ENCODE measurements around the gene MOB3B.

The MOB3B gene

DNA sequence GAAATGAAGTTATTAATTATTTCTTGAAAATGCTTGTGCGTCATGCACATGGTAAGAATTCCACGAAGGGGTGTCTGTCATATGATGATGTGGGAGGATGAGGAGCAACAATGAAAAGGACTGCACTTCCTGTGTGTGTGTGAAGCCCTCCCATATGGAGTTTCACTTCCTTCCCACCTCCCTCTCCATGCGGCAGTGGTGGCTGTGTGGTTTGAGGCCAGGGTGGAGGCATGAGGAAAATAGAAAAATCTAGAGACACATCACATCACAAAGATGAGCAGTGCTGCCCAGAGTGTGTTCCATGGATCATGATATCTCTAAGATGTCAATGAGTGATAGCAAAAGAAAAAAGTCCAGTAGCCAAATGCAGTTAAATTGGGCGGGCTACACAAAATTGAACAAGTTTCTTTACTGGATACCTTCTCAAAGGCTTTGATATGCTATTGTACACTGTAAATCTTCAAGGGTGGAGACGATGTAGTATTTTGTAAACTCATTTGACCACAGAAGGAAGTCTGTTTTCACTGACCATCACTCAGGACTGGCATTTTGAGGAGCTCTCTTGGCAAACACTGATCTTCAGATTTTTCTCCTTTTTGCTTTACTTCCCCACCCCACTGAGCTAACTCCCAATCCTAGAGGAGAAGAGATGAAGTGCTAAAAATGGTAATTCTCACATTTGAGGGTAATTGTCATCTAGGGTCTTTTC, 177.0 kb downstream of the MOB3B start:
- no peak overlapping the region for H4K91ac ChIP-seq (ENCODE audit: low read depth, low read length)
- no peak overlapping the region for H3K4me3 ChIP-seq (ENCODE audit: low read depth, low read length)
- no peak overlapping the region for H2AK5ac ChIP-seq (ENCODE audit: low read length)
- no peak overlapping the region for H4K8ac ChIP-seq (ENCODE audit: low read depth, low read length)
- no peaks in the 10 kb centered on the region for H3K9me3 ChIP-seq (ENCODE audit: insufficient read depth, low read depth, low read length)
- H2BK12ac ChIP-seq (ENCODE audit: low read length), result no peak overlapping the region
- no peak overlapping the region for H2BK5ac ChIP-seq (ENCODE audit: low read depth, low read length, poor library complexity)
- no peak overlapping the region for H3K18ac ChIP-seq (ENCODE audit: low read length)
- H3K4me2 ChIP-seq (ENCODE audit: low read length), result no peak overlapping the region
- H3K23ac ChIP-seq (ENCODE audit: low read length), result no peak overlapping the region
- H3K79me1 ChIP-seq (ENCODE audit: low read length), result no peaks in the 10 kb centered on the region
- H2AFZ ChIP-seq (ENCODE audit: insufficient read depth, low read length, poor library complexity), result no peak overlapping the region
- H3K27me3 ChIP-seq (ENCODE audit: insufficient read depth, low read length), result no peaks in the 10 kb centered on the region
- no peak overlapping the region for H2BK120ac ChIP-seq (ENCODE audit: insufficient read depth, low read length, poor library complexity)
- H3K4me1 ChIP-seq (ENCODE audit: control insufficient read depth in 1 of 2, insufficient read depth in 2 of 2, low read length in 2 of 2), result no peaks in the 10 kb centered on the region
- no peak overlapping the region for H3K27ac ChIP-seq (ENCODE audit: low read depth, low read length)
- WGBS (ENCODE audit: extremely low coverage, insufficient coverage, insufficient read length), result no CpG with 5 or more reads among the region's 5 CpGs
- H3K4ac ChIP-seq (ENCODE audit: low read depth, low read length), result no peak overlapping the region
- H3K14ac ChIP-seq (ENCODE audit: low read length), result no peak overlapping the region
- H3K79me2 ChIP-seq (ENCODE audit: control insufficient read depth, insufficient read depth, low read length, poor library complexity), result no peaks in the 10 kb centered on the region
- no peak overlapping the region for H3K9ac ChIP-seq (ENCODE audit: low read length)
- no peak overlapping the region for H4K12ac ChIP-seq (ENCODE audit: low read depth, low read length)
- DNase-seq, result no peak
- peaks cover 0 to 2% of the 10 kb centered on the region in 2 experiments for H3K36me3 ChIP-seq (ENCODE audit: control insufficient read depth in 1 of 2, insufficient read depth in 2 of 2, low read length in 2 of 2)

DNA sequence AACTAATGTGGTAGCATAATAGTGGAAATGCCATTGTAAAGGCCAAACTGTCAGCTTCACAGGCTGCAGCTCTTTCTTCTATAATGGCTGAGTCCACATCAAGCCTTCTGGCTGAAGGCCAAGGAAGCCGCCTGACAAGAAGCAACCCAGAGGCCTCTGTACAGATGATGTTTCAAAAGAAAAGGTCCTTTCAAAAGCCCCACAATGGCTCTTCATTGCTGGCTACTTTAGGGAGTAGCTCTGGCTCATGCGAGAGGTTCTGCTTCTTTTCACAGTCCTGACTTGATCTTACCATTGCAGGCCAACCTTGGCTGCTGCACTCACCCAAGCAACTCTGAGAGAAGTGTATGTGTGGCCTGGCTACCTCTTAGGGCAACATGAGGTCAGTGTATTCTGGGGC, 178.2 kb downstream of the MOB3B start:
- H2AFZ ChIP-seq (ENCODE audit: insufficient read depth, low read length, poor library complexity), result no peak overlapping the region
- no peak overlapping the region for H3K27ac ChIP-seq (ENCODE audit: low read depth, low read length)
- H3K79me1 ChIP-seq (ENCODE audit: low read length), result no peaks in the 10 kb centered on the region
- H2BK12ac ChIP-seq (ENCODE audit: low read length), result no peak overlapping the region
- no peak overlapping the region for H4K8ac ChIP-seq (ENCODE audit: low read depth, low read length)
- H4K91ac ChIP-seq (ENCODE audit: low read depth, low read length), result no peak overlapping the region
- H4K12ac ChIP-seq (ENCODE audit: low read depth, low read length), result no peak overlapping the region
- no peak overlapping the region for H2AK5ac ChIP-seq (ENCODE audit: low read length)
- H2BK120ac ChIP-seq (ENCODE audit: insufficient read depth, low read length, poor library complexity), result no peak overlapping the region
- no peak overlapping the region for H3K9ac ChIP-seq (ENCODE audit: low read length)
- DNase-seq, result no peak
- no peaks in the 10 kb centered on the region for H3K4me1 ChIP-seq (ENCODE audit: control insufficient read depth in 1 of 2, insufficient read depth in 2 of 2, low read length in 2 of 2)
- no peak overlapping the region for H3K14ac ChIP-seq (ENCODE audit: low read length)
- H3K4me3 ChIP-seq (ENCODE audit: low read depth, low read length), result no peak overlapping the region
- no peak overlapping the region for H3K23ac ChIP-seq (ENCODE audit: low read length)
- no CpG with 5 or more reads among the region's 2 CpGs for WGBS (ENCODE audit: extremely low coverage, insufficient coverage, insufficient read length)
- peaks cover 0 to 2% of the 10 kb centered on the region in 2 experiments for H3K36me3 ChIP-seq (ENCODE audit: control insufficient read depth in 1 of 2, insufficient read depth in 2 of 2, low read length in 2 of 2)
- no peaks in the 10 kb centered on the region for H3K79me2 ChIP-seq (ENCODE audit: control insufficient read depth, insufficient read depth, low read length, poor library complexity)
- H3K27me3 ChIP-seq (ENCODE audit: insufficient read depth, low read length), result no peaks in the 10 kb centered on the region
- no peak overlapping the region for H3K18ac ChIP-seq (ENCODE audit: low read length)
- no peak overlapping the region for H2BK5ac ChIP-seq (ENCODE audit: low read depth, low read length, poor library complexity)
- no peak overlapping the region for H3K4me2 ChIP-seq (ENCODE audit: low read length)
- no peaks in the 10 kb centered on the region for H3K9me3 ChIP-seq (ENCODE audit: insufficient read depth, low read depth, low read length)
- H3K4ac ChIP-seq (ENCODE audit: low read depth, low read length), result no peak overlapping the region

DNA sequence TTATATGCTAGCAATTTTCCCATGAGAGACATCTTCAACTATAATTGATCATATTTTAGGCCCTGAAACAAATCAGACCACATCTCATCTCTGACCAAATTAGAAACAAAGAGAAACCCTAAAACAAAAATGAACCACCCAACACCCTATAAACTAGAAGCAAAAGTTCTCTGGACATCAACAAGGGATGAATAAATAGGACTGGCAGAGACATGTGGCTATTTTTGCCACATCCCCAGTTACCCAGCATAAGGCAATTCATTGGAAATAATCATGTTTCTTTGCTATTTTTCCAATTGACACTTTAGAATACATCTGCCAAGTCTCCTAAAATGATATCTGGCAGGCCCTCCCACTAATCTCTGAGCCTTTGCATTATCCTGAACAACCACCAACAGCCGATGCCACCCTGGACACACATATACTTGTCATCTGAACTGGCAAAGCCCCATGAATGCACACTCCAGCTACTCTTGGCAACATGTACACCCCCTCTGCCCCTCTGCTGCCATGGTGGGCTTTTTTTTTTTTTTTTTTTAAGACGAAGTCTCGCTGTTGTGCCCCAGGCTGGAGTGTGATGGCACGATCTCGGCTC, 179.1 kb downstream of the MOB3B start:
- H3K79me1 ChIP-seq (ENCODE audit: low read length), result no peaks in the 10 kb centered on the region
- no peak overlapping the region for H3K4me3 ChIP-seq (ENCODE audit: low read depth, low read length)
- no peak overlapping the region for H3K27ac ChIP-seq (ENCODE audit: low read depth, low read length)
- H3K18ac ChIP-seq (ENCODE audit: low read length), result no peak overlapping the region
- no peaks in the 10 kb centered on the region for H3K9me3 ChIP-seq (ENCODE audit: insufficient read depth, low read depth, low read length)
- no peak overlapping the region for H3K14ac ChIP-seq (ENCODE audit: low read length)
- no peak overlapping the region for H3K9ac ChIP-seq (ENCODE audit: low read length)
- no CpG with 5 or more reads among the region's 5 CpGs for WGBS (ENCODE audit: extremely low coverage, insufficient coverage, insufficient read length)
- H3K27me3 ChIP-seq (ENCODE audit: insufficient read depth, low read length), result no peaks in the 10 kb centered on the region
- no peaks in the 10 kb centered on the region for H3K4me1 ChIP-seq (ENCODE audit: control insufficient read depth in 1 of 2, insufficient read depth in 2 of 2, low read length in 2 of 2)
- peaks cover 0 to 2% of the 10 kb centered on the region in 2 experiments for H3K36me3 ChIP-seq (ENCODE audit: control insufficient read depth in 1 of 2, insufficient read depth in 2 of 2, low read length in 2 of 2)
- H3K4me2 ChIP-seq (ENCODE audit: low read length), result no peak overlapping the region
- H2AFZ ChIP-seq (ENCODE audit: insufficient read depth, low read length, poor library complexity), result no peak overlapping the region
- DNase-seq, result no peak
- no peak overlapping the region for H2BK12ac ChIP-seq (ENCODE audit: low read length)
- no peak overlapping the region for H3K23ac ChIP-seq (ENCODE audit: low read length)
- H4K91ac ChIP-seq (ENCODE audit: low read depth, low read length), result no peak overlapping the region
- H2BK5ac ChIP-seq (ENCODE audit: low read depth, low read length, poor library complexity), result no peak overlapping the region
- H2AK5ac ChIP-seq (ENCODE audit: low read length), result no peak overlapping the region
- no peak overlapping the region for H2BK120ac ChIP-seq (ENCODE audit: insufficient read depth, low read length, poor library complexity)
- H4K8ac ChIP-seq (ENCODE audit: low read depth, low read length), result no peak overlapping the region
- H4K12ac ChIP-seq (ENCODE audit: low read depth, low read length), result no peak overlapping the region
- no peak overlapping the region for H3K4ac ChIP-seq (ENCODE audit: low read depth, low read length)
- H3K79me2 ChIP-seq (ENCODE audit: control insufficient read depth, insufficient read depth, low read length, poor library complexity), result no peaks in the 10 kb centered on the region

DNA sequence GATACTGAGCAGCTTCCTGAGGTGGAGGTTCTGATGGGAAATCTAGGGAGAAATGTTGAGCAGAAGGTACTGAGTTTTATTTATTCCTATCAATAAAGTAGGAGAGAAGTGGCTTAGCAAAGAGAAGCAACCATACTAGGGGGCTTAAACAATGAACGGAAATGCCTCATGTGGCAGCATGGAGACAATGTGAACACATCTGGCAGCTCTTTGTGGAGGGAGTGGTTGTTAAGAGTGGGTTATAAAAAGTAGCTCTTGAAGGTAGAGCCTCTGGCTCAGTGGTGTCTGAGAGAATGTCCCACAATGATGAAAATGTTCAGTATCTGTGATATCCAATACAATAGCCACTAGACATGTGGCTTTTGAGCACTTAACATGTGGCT, 179.9 kb downstream of the MOB3B start:
- DNase-seq, result no peak
- peaks cover 2% of the 10 kb centered on the region in 2 experiments for H3K36me3 ChIP-seq (ENCODE audit: control insufficient read depth in 1 of 2, insufficient read depth in 2 of 2, low read length in 2 of 2)
- no peaks in the 10 kb centered on the region for H3K79me2 ChIP-seq (ENCODE audit: control insufficient read depth, insufficient read depth, low read length, poor library complexity)
- H2BK5ac ChIP-seq (ENCODE audit: low read depth, low read length, poor library complexity), result no peak overlapping the region
- H3K4me2 ChIP-seq (ENCODE audit: low read length), result no peak overlapping the region
- no peak overlapping the region for H3K23ac ChIP-seq (ENCODE audit: low read length)
- H2AK5ac ChIP-seq (ENCODE audit: low read length), result no peak overlapping the region
- no peaks in the 10 kb centered on the region for H3K4me1 ChIP-seq (ENCODE audit: control insufficient read depth in 1 of 2, insufficient read depth in 2 of 2, low read length in 2 of 2)
- H3K27ac ChIP-seq (ENCODE audit: low read depth, low read length), result no peak overlapping the region
- H2BK12ac ChIP-seq (ENCODE audit: low read length), result no peak overlapping the region
- H4K8ac ChIP-seq (ENCODE audit: low read depth, low read length), result no peak overlapping the region
- H3K9ac ChIP-seq (ENCODE audit: low read length), result no peak overlapping the region
- no peaks in the 10 kb centered on the region for H3K79me1 ChIP-seq (ENCODE audit: low read length)
- no peak overlapping the region for H3K4me3 ChIP-seq (ENCODE audit: low read depth, low read length)
- no peak overlapping the region for H2BK120ac ChIP-seq (ENCODE audit: insufficient read depth, low read length, poor library complexity)
- no CpG with 5 or more reads among the region's 1 CpG for WGBS (ENCODE audit: extremely low coverage, insufficient coverage, insufficient read length)
- no peak overlapping the region for H4K91ac ChIP-seq (ENCODE audit: low read depth, low read length)
- H3K14ac ChIP-seq (ENCODE audit: low read length), result no peak overlapping the region
- H3K9me3 ChIP-seq (ENCODE audit: insufficient read depth, low read depth, low read length), result no peaks in the 10 kb centered on the region
- no peak overlapping the region for H3K4ac ChIP-seq (ENCODE audit: low read depth, low read length)
- no peak overlapping the region for H4K12ac ChIP-seq (ENCODE audit: low read depth, low read length)
- no peak overlapping the region for H3K18ac ChIP-seq (ENCODE audit: low read length)
- H3K27me3 ChIP-seq (ENCODE audit: insufficient read depth, low read length), result no peaks in the 10 kb centered on the region
- H2AFZ ChIP-seq (ENCODE audit: insufficient read depth, low read length, poor library complexity), result no peak overlapping the region

Data from trophoblast cell (in vitro differentiated cells and primary cell).